ENCODE data around the gene CTAGE1.
"Not testable (repeated sequence)": the region's sequence is repeated elsewhere in the genome, so short reads cannot be mapped to it uniquely, and the experiment has no call there.

GRCh38 chr18:22450766-22451165 is 33.1 kb upstream of the CTAGE1 start:
- not testable (repeated sequence) for TF ChIP-seq GATA3 (IDR thresholded peaks at IDR 0.05; ENCODE audit: borderline replicate concordance); CTCF (IDR thresholded peaks at IDR 0.05); POLR2A (IDR thresholded peaks at IDR 0.05; ENCODE audit: low read length); RCOR1 (IDR thresholded peaks at IDR 0.05; ENCODE audit: low read depth, low read length); EP300 (IDR thresholded peaks at IDR 0.05); BCL3 (IDR thresholded peaks at IDR 0.05); PBX3 (IDR thresholded peaks at IDR 0.05); HOXB5 (CRISPR knock-in tag; IDR thresholded peaks at IDR 0.05); USF2 (IDR thresholded peaks at IDR 0.05); PHF8 (IDR thresholded peaks at IDR 0.05; ENCODE audit: borderline replicate concordance, low read depth); RNF2 (IDR thresholded peaks at IDR 0.05; ENCODE audit: borderline replicate concordance, low read depth)
